ENCODE data around the gene PITPNM3. TPM values are rescaled to one million over a fixed set of nuclear protein-coding genes. Genes with fewer than 3 reads are reported as not detected.

PITPNM3 gene
- total and polyA plus RNA-seq, 2 of the 13 experiments (the other 11 are each of a cell fraction or from before 2014, with no cell fraction given): 0.13 to 0.29 TPM

- ChIA-PET CTCF (ENCODE audit: low intra/inter-chr PET ratio, low total read pairs) (no interaction called here), POLR2A (no interaction called here)
- Histone ChIP-seq H3K9ac (ENCODE audit: insufficient read depth, low read depth, low read length) (no peak overlapping the region), H3K27ac (ENCODE audit: extremely low read length, insufficient read depth, low read length) (no peak overlapping the region), H4K20me1 (ENCODE audit: insufficient read depth, low read length) (no peaks in the 10 kb centered on the region), H3K9me3 (ENCODE audit: low read length) (no peaks in the 10 kb centered on the region), H3K27me3 (ENCODE audit: control insufficient read depth in 1 of 2, insufficient read depth in 2 of 2, low read length in 2 of 2) (no peaks in the 10 kb centered on the region), H3K4me3 (replicated peaks in 1 of 3; ENCODE audit: insufficient read depth in 1 of 3, low read depth in 2 of 3, low read length in 3 of 3) (no peak overlapping the region), H3K79me2 (ENCODE audit: insufficient read depth, low read length) (no peaks in the 10 kb centered on the region), H2AFZ (ENCODE audit: low read length) (no peak overlapping the region), H3K36me3 (replicated peaks in 1 of 2; ENCODE audit: control insufficient read depth in 1 of 2, insufficient read depth in 2 of 2, low read length in 2 of 2) (peaks cover 9 to 16% of the 10 kb centered on the region in 2 experiments; a peak in 4 of 5 replicates), H3K4me2 (ENCODE audit: low read depth, low read length) (no peak overlapping the region), H3K4me1 (ENCODE audit: insufficient read depth, low read length) (no peaks in the 10 kb centered on the region)
- TF ChIP-seq ZNF367 (CRISPR knock-in tag; IDR thresholded peaks at IDR 0.05; ENCODE audit: borderline replicate concordance) (no peak), ZNF784 (CRISPR knock-in tag; IDR thresholded peaks at IDR 0.05; ENCODE audit: borderline replicate concordance) (no peak), ZNF547 (CRISPR knock-in tag; IDR thresholded peaks at IDR 0.05) (no peak), MYC (CRISPR knock-in tag; IDR thresholded peaks at IDR 0.05; ENCODE audit: borderline replicate concordance) (no peak), ZHX1 (CRISPR knock-in tag; IDR thresholded peaks at IDR 0.05; ENCODE audit: low read depth) (no peak), ZNF792 (CRISPR knock-in tag; IDR thresholded peaks at IDR 0.05) (no peak), ZNF597 (CRISPR knock-in tag; IDR thresholded peaks at IDR 0.05) (no peak), MIXL1 (CRISPR knock-in tag; IDR thresholded peaks at IDR 0.05) (no peak)
- intact Hi-C loops (cut with micrococcal nuclease; ENCODE audit: unreplicated experiment) (no loop called here), in situ Hi-C loops (cut with HindIII; ENCODE audit: extremely low pct_ligation_motif_present, low pct_unique_long_range_greater_than_20kb) (no loop called here)
- DNase-seq (ENCODE audit: low spot score) (no peak), FAIRE-seq (no peak), ATAC-seq (peak; percentile 31; the same call in 1 of the 3 replicates)
- 87% methylated on average over 5 of the region's 5 CpGs for WGBS (ENCODE audit: low lambda C conversion rate)
- no TSS peak for BruUV-seq (replicated peaks)
These were observed 19.2 kb upstream of the PITPNM3 start for GRCh38 chr17:6575596-6575988.

All from HepG2 (cell line).